ENCODE measurements around the gene PPP2R3B.
"Not testable (repeated sequence)": the region's sequence is repeated elsewhere in the genome, so short reads cannot be mapped to it uniquely, and the experiment has no call there.

DNA sequence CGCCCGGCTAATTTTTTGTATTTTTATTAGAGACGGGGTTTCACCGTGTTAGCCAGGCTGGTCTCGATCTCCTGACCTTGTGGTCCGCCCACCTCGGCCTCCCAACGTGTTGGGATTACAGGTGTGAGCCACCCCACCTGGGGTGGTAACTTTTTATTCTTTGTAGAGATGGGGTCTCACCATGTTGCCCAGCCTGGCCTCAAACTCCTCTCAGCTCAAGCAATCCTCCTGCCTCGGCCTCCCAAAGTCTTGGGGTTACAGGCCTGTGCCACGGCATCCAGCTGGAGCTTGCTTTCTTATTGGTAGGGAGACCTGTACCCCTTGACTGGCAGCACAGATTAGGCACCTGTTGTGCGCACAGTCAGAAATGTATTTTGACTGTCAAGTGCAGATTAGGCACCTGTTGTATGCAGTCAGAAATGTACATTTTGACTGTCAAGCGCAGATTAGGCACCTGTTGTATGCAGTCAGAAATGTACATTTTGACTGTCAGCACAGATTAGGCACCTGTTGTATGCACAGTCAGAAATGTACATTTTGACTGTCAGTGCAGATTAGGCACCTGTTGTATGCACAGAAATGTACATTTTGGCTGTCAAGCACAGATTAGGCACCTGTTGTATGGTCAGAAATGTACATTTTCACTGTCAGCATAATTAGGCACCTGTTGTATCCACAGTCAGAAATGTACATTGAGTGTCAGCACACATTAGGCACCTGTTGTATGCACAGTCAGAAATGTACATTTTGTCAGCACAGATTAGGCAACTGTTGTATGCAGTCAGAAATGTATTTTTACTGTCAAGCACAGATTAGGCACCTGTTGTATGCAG is 80.7 kb downstream of the PPP2R3B start:
- TF ChIP-seq, protein P1, sequence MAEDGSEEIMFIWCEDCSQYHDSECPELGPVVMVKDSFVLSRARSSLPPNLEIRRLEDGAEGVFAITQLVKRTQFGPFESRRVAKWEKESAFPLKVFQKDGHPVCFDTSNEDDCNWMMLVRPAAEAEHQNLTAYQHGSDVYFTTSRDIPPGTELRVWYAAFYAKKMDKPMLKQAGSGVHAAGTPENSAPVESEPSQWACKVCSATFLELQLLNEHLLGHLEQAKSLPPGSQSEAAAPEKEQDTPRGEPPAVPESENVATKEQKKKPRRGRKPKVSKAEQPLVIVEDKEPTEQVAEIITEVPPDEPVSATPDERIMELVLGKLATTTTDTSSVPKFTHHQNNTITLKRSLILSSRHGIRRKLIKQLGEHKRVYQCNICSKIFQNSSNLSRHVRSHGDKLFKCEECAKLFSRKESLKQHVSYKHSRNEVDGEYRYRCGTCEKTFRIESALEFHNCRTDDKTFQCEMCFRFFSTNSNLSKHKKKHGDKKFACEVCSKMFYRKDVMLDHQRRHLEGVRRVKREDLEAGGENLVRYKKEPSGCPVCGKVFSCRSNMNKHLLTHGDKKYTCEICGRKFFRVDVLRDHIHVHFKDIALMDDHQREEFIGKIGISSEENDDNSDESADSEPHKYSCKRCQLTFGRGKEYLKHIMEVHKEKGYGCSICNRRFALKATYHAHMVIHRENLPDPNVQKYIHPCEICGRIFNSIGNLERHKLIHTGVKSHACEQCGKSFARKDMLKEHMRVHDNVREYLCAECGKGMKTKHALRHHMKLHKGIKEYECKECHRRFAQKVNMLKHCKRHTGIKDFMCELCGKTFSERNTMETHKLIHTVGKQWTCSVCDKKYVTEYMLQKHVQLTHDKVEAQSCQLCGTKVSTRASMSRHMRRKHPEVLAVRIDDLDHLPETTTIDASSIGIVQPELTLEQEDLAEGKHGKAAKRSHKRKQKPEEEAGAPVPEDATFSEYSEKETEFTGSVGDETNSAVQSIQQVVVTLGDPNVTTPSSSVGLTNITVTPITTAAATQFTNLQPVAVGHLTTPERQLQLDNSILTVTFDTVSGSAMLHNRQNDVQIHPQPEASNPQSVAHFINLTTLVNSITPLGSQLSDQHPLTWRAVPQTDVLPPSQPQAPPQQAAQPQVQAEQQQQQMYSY (CRISPR knock-in tag; IDR thresholded peaks at IDR 0.05) = not testable (repeated sequence)
- not testable (repeated sequence) for TF ChIP-seq FOXK1 (CRISPR knock-in tag; IDR thresholded peaks at IDR 0.05); ELF4 (CRISPR knock-in tag; IDR thresholded peaks at IDR 0.05; ENCODE audit: low read depth); NR2C2 (CRISPR knock-in tag; IDR thresholded peaks at IDR 0.05); RELA (CRISPR knock-in tag; IDR thresholded peaks at IDR 0.05; ENCODE audit: borderline replicate concordance); ZNF263 (CRISPR knock-in tag; IDR thresholded peaks at IDR 0.05; ENCODE audit: low read depth)
- TF ChIP-seq, protein P2, sequence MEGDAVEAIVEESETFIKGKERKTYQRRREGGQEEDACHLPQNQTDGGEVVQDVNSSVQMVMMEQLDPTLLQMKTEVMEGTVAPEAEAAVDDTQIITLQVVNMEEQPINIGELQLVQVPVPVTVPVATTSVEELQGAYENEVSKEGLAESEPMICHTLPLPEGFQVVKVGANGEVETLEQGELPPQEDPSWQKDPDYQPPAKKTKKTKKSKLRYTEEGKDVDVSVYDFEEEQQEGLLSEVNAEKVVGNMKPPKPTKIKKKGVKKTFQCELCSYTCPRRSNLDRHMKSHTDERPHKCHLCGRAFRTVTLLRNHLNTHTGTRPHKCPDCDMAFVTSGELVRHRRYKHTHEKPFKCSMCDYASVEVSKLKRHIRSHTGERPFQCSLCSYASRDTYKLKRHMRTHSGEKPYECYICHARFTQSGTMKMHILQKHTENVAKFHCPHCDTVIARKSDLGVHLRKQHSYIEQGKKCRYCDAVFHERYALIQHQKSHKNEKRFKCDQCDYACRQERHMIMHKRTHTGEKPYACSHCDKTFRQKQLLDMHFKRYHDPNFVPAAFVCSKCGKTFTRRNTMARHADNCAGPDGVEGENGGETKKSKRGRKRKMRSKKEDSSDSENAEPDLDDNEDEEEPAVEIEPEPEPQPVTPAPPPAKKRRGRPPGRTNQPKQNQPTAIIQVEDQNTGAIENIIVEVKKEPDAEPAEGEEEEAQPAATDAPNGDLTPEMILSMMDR (IDR thresholded peaks at IDR 0.05) = not testable (repeated sequence)
- TF ChIP-seq, protein P3, sequence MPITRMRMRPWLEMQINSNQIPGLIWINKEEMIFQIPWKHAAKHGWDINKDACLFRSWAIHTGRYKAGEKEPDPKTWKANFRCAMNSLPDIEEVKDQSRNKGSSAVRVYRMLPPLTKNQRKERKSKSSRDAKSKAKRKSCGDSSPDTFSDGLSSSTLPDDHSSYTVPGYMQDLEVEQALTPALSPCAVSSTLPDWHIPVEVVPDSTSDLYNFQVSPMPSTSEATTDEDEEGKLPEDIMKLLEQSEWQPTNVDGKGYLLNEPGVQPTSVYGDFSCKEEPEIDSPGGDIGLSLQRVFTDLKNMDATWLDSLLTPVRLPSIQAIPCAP (CRISPR knock-in tag; IDR thresholded peaks at IDR 0.05) = not testable (repeated sequence)
- TF ChIP-seq, protein P4, sequence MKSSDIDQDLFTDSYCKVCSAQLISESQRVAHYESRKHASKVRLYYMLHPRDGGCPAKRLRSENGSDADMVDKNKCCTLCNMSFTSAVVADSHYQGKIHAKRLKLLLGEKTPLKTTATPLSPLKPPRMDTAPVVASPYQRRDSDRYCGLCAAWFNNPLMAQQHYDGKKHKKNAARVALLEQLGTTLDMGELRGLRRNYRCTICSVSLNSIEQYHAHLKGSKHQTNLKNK (CRISPR knock-in tag; IDR thresholded peaks at IDR 0.05) = not testable (repeated sequence)
